Upper lobe of left lung (tissue), 4 donors: Measurements from ENCODE around the gene OPCML.

Experiments used
- EP300 ChIP-seq, 4 donors: sonication (generic); formaldehyde crosslinking; IDR thresholded peaks; one replicate each; pipeline ENCODE4 v1.5.1; 2017; ENCODE audit warnings: antibody characterized with exemption in 4 of 4, control low read depth in 2 of 4
- POLR2A ChIP-seq, 4 donors: fragments of 450-650 bp; IDR thresholded peaks; one replicate each; pipeline ENCODE4 v1.5.1; 2016 to 2017; ENCODE audit warnings: antibody characterized with exemption in 4 of 4, mild to moderate bottlenecking in 2 of 4
- TF ChIP-seq, protein P1 (sequence below), 6 experiments: fragments of 450-650 bp in 4 of 6; fragments of 200-600 bp in 2 of 6; sonication (generic) in 2 of 6; IDR thresholded peaks; one replicate each; pipeline ENCODE4 v1.5.1; 2016 to 2019; ENCODE audit warnings: antibody characterized with exemption in 6 of 6

DNA sequence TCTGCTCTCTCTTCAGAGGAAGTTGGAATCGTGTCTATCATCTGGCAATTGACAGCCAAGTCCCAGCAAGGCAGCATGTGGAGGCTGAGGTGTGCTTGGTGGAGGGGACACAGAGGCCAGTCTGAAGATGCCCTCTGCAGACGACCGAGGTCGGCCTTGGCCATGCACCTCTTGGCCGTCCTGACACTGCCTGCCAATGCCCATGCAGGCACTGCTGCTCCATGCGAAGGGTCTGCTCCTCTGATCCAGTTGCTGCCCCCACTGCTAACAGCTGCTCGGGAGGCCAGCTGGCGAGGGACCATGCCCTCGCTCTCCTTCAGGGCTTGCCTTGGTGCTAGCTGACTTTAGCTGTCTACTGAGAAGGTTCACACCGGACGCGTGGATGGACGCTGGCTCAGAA lies 527.9 kb downstream of the OPCML start:
- TF ChIP-seq, protein P1, sequence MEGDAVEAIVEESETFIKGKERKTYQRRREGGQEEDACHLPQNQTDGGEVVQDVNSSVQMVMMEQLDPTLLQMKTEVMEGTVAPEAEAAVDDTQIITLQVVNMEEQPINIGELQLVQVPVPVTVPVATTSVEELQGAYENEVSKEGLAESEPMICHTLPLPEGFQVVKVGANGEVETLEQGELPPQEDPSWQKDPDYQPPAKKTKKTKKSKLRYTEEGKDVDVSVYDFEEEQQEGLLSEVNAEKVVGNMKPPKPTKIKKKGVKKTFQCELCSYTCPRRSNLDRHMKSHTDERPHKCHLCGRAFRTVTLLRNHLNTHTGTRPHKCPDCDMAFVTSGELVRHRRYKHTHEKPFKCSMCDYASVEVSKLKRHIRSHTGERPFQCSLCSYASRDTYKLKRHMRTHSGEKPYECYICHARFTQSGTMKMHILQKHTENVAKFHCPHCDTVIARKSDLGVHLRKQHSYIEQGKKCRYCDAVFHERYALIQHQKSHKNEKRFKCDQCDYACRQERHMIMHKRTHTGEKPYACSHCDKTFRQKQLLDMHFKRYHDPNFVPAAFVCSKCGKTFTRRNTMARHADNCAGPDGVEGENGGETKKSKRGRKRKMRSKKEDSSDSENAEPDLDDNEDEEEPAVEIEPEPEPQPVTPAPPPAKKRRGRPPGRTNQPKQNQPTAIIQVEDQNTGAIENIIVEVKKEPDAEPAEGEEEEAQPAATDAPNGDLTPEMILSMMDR (IDR thresholded peaks at IDR 0.05) = no peak
- no peak for TF ChIP-seq EP300 (IDR thresholded peaks at IDR 0.05)
- TF ChIP-seq POLR2A (IDR thresholded peaks at IDR 0.05) = no peak
